Adipocyte (in vitro differentiated cells): ENCODE measurements around the gene ZNF692.
A peak's percentile ranks its signal among the peaks of the same experiment; 100 is the strongest.

Source experiments
- DNase-seq: peaks from one replicate; pipeline ENCODE4 v3.0.0-alpha.2; 2015; ENCODE audit warnings: low read depth
- H3K27me3 ChIP-seq: replicated peaks from 2 replicates; pipeline ENCODE4 v1.7.0; 2013; ENCODE audit warnings: mild to moderate bottlenecking, low read length, moderate library complexity; ENCODE audit not compliant: control insufficient read depth, insufficient read depth
- H3K36me3 ChIP-seq: 2 replicates; pipeline ENCODE4 v1.7.0; 2013; ENCODE audit warnings: low read length, mild to moderate bottlenecking, moderate library complexity; ENCODE audit not compliant: control insufficient read depth, insufficient read depth, severe bottlenecking
- H3K4me1 ChIP-seq: 2 replicates; pipeline ENCODE4 v1.7.0; 2013; ENCODE audit warnings: mild to moderate bottlenecking, low read length, moderate library complexity; ENCODE audit not compliant: control insufficient read depth, insufficient read depth
- H3K4me3 ChIP-seq: 2 replicates; pipeline ENCODE4 v1.7.0; 2013; ENCODE audit warnings: mild to moderate bottlenecking, low read length, moderate library complexity
- H3K9ac ChIP-seq: 2 replicates; pipeline ENCODE4 v1.7.0; 2013; ENCODE audit warnings: mild to moderate bottlenecking, low read length, moderate library complexity
- H3K9me3 ChIP-seq: 2 replicates; pipeline ENCODE4 v1.7.0; 2013; ENCODE audit warnings: mild to moderate bottlenecking, low read length, moderate library complexity; ENCODE audit not compliant: control insufficient read depth

ZNF692 gene

DNA sequence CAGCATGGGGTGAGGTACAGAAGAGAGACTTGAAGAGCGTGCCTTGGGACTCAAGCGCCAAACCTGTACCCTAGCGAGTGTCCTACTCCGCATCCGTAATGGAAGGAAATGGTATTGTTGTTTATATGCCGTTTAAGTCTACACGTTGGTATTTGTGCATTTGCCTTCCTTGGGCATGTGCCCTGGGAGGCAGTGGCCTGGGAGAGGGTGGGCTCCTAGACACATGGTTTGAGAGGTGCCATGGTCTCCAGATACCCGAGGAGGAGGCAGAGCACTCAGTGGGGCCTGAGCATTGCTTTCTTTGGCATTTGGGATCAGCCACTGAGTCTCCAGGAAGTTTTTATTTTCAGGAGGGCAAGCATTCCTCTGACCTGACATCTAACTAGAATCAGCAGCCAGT is 14.4 kb downstream of the ZNF692 start:
- Histone ChIP-seq H3K36me3 (peaks cover 44% of the 10 kb centered on the region), H3K27me3 (no peaks in the 10 kb centered on the region), H3K4me1 (peaks cover 44% of the 10 kb centered on the region), H3K9me3 (no peaks in the 10 kb centered on the region), H3K9ac (no peak overlapping the region), H3K4me3 (no peak overlapping the region)
- no peak for DNase-seq

DNA sequence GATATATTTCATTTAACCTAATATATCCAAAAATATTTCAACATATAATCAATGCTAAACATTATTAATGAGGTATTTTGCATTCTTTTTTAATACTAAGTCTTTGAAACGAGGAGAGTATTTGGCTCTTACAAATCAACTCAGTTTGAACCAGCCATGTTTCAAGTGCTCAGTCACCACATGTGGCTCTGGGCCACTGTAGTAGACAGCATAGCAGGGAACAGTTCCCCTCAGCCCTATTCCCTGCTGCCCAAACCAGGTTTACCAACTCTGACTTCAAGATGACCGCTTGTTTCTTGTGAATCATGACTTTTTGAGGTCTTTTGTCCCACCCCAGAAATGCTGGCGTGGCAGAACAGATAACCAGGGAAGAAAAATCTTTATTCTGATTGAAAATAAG is 15.2 kb downstream of the ZNF692 start:
- Histone ChIP-seq H3K4me1 (peaks cover 43% of the 10 kb centered on the region), H3K9ac (no peak overlapping the region), H3K36me3 (peaks cover 35% of the 10 kb centered on the region), H3K4me3 (no peak overlapping the region), H3K9me3 (no peaks in the 10 kb centered on the region), H3K27me3 (no peaks in the 10 kb centered on the region)
- no peak for DNase-seq

DNA sequence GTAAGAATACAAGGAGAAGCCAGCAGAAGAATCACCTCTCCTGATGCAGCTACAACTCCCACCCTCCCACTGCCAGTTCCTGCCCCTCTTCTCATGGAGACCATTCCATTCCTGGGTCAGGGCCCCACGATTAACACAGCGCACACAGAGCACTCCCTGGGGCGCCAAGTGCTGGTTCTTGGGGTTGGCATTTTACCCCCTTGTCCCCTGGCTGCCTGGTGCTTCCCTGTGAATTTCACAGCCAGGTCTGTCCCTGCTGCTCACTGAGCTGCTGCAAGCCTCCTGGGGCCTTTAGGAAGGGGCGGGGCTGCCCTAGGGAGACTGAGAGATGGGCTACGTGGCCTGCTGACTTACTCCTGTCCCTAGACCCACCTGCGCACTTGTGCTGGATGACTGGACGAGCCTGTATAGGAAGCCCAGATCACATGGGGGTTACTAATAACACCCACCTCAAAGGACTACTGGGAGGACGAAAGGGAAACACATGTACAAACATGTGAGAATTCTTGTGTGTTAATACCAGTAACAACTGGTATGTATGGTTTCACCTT is 16.0 kb downstream of the ZNF692 start:
- H3K4me1 ChIP-seq, result peaks cover 43% of the 10 kb centered on the region
- H3K9ac ChIP-seq, result peak overlapping the region; percentile 75
- no peaks in the 10 kb centered on the region for H3K27me3 ChIP-seq
- DNase-seq, result no peak
- H3K36me3 ChIP-seq, result peaks cover 27% of the 10 kb centered on the region
- H3K4me3 ChIP-seq, result no peak overlapping the region
- H3K9me3 ChIP-seq, result no peaks in the 10 kb centered on the region

DNA sequence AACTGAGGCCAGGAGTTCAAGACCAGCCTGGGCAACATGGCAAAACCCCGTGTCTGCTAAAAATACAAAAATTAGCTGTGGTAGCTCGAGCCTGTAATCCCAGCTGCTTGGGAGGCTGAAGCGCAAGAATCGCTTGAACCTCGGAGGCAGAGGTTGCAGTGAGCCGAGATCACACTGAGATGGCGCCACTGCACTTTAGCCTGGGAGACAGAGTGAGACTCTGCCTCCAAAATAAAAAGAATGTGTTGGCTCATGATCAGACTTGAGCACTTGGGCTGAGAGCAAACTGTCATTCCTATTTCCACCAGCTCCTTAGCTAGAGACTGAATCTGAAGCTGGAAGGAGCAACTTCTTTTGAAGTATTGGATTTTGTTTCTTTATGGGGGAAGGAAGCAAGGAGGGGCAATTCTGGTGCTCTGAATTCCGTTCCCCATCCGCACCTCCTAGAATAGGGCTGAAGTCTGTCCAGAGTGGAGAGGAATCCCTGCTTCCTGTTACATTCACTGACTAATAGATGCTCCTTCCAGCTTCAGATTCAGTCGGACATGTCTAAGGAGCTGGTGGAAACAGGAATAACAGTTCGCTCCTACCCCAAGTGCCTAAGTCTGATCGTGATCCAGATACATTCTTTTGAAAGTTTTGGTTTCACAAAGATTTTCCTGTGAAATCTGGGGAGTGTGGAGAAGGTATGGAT is 17.0 kb downstream of the ZNF692 start:
- peak; percentile 62 for DNase-seq
- peaks cover 49% of the 10 kb centered on the region for H3K4me1 ChIP-seq
- peaks cover 18% of the 10 kb centered on the region for H3K36me3 ChIP-seq

DNA sequence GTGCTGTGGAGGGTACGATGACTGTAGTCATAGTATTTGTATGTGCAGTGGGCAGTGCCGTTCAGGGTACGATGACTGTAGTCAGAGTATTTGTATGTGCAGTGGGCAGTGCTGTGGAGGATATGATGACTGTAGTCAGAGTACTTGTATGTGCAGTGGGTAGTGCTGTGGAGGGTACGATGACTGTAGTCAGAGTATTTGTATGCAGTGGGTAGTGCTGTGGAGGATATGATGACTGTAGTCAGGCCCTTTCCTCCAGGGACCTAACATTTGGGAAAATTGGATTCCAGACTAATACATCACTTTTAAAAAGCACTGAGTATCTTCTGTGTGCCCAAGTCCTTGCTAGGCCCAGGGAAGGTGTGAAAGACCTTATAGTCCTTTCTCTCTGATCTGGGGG is 17.9 kb downstream of the ZNF692 start:
- peaks cover 49% of the 10 kb centered on the region for H3K4me1 ChIP-seq
- H3K9me3 ChIP-seq, result no peaks in the 10 kb centered on the region
- no peak for DNase-seq
- no peak overlapping the region for H3K4me3 ChIP-seq
- no peaks in the 10 kb centered on the region for H3K27me3 ChIP-seq
- peaks cover 9% of the 10 kb centered on the region for H3K36me3 ChIP-seq
- H3K9ac ChIP-seq, result peak overlapping the region; percentile 75

More for the DNA sequence above, 17.0 kb downstream of the ZNF692 start:
- peak overlapping the region; percentile 75 for H3K9ac ChIP-seq
- H3K27me3 ChIP-seq, result no peaks in the 10 kb centered on the region
- H3K9me3 ChIP-seq, result no peaks in the 10 kb centered on the region
- peak overlapping the region; percentile 47 for H3K4me3 ChIP-seq

DNA sequence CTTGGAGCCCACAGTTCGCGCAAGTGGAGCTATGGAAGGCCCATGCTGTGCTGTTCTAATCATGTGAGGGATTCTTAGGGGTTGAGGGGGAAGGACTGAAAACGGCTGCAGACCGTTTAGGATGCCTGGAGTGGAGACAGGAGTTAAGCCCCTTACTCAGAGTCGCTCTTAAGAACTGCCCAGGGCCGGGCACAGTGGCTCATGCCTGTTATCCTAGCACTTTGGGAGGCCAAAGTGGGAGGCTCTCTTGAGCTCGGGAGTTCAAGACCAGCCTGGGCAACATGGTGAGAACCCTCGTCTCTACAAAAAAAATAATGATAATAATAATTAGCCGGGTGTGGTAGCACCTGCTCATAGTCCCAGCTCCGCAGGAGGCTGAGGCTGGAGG is 19.7 kb downstream of the ZNF692 start:
- DNase-seq, result no peak
- H3K9ac ChIP-seq, result peak overlapping the region; percentile 95
- H3K9me3 ChIP-seq, result no peaks in the 10 kb centered on the region
- H3K36me3 ChIP-seq, result no peaks in the 10 kb centered on the region
- peak overlapping the region; percentile 85 for H3K4me3 ChIP-seq
- peaks cover 49% of the 10 kb centered on the region for H3K4me1 ChIP-seq
- no peaks in the 10 kb centered on the region for H3K27me3 ChIP-seq

DNA sequence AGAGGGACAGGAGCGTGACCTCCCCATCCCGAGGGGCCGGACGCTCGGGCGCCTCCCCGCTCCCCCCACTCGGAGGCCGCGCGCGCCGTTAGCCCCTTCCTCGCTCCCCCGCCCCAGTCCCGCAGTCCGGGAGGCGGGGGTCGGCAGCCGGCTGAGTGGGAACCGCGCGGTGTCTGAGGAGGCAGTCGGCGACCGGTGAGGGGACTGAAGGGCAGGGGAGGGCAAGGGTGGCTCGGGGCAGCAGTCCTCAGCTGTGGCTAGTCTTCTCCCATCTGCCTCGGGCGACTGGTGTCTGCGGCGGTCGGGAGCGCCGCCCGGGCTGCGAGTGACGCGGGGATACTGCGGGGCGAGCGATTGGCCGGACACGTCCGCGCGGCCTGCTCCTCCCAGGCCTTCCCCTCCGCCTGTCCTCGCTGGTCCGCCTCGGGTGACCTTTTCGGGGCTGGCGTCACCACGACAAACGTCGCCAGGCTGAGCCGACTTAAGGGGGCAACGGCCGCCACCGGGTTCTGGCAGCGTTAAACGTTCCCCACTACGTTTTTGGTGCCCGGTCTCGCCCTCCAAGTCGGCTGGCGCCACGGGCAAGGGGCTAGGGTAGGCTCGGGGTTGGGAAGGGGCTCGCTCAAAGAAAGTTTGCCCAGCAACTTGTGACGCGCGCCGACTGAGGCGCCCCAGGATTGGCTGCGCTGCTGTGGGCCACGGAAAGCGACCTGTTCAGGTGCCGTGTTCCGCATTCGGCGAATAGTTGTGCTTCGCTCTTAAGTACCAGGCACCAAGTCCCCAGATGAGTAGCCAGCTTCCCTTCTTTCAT is 20.3 kb downstream of the ZNF692 start:
- H3K27me3 ChIP-seq, result no peaks in the 10 kb centered on the region
- H3K36me3 ChIP-seq, result no peaks in the 10 kb centered on the region
- H3K4me1 ChIP-seq, result peaks cover 46% of the 10 kb centered on the region
- H3K9ac ChIP-seq, result peak overlapping the region; percentile 95
- no peaks in the 10 kb centered on the region for H3K9me3 ChIP-seq
- peak; percentile 94 for DNase-seq
- peak overlapping the region; percentile 85 for H3K4me3 ChIP-seq

DNA sequence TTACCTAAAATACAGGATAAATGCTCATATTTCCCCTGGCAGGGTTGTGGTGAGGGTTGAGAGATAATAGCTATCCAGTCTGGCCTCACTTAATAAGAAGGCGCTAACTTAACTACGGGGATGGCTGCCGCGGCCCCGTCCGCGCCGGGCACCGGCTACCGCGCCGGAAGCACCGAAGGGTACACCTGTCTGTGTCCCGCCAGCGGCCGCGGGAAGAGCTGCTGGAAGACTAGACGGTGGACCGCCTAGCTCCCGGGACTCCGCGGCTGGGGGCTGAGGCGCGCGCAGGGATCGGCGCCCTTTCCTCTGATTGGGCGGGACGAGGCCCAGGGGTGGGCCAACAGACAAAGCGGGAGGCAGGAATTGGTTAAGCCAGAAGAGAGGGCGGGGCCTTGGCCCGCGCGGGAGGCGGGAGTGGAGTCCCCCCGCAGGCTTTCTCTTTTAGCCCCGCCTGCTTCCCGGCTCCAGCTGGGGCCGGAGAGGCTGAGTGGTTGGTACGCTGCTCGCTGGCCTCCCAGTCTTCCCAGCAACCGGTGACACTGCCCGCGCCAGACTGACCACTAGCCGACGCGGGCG is 21.0 kb downstream of the ZNF692 start, which contains the start of gene ZNF672:
ZNF672 (plus strand) TSS at position 444 of the 576 bp plus-strand sequence. CDS start 9,051 bp downstream, outside the sequence.
- Histone ChIP-seq H3K4me3 (peak within 1 kb of the TSS; percentile 85), H3K4me1 (peaks cover 42% of the 10 kb centered on the region), H3K27me3 (no peaks in the 10 kb centered on the region), H3K9me3 (no peaks in the 10 kb centered on the region), H3K9ac (peak within 1 kb of the TSS; percentile 95), H3K36me3 (no peaks in the 10 kb centered on the region)
- peak; percentile 100 for DNase-seq

DNA sequence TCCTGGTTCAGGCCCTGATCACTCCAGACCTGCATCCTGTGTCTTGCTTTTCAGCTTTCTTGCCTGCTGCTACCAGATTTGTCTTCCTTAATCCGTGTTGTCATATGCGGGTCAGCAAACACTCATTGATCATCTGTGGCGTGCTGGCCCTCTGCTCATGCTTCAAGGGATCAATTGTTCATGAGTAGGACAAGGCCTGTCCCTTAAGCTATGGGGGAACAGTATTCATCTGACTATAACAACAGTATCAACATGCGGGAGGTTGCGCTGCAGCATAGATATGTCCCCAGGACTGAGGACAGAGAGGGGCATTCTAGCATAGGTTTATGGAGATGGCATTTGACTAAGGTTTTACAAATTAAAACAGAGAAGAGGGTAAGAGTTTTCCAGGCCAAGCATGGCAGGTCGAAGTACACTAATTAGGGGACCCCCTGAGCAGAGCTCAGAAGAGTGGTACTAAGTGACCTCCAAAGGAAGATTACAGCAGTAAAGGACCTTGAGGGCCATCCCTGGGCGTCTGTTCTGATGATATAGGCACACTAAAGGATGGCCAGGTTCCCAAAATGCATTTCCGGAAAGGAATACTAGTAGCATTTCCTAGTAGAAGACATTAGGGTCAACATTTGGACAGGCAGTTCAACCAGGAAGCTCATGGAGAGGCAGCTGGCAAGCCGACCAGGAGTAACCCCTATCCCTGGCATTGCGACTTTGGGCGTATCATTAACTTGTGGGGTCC is 21.7 kb downstream of the ZNF692 start:
- Histone ChIP-seq H3K4me1 (peaks cover 35% of the 10 kb centered on the region), H3K9ac (peak overlapping the region; percentile 95), H3K36me3 (no peaks in the 10 kb centered on the region), H3K9me3 (no peaks in the 10 kb centered on the region), H3K4me3 (peak overlapping the region; percentile 85), H3K27me3 (no peaks in the 10 kb centered on the region)
- DNase-seq, result peak; percentile 10

DNA sequence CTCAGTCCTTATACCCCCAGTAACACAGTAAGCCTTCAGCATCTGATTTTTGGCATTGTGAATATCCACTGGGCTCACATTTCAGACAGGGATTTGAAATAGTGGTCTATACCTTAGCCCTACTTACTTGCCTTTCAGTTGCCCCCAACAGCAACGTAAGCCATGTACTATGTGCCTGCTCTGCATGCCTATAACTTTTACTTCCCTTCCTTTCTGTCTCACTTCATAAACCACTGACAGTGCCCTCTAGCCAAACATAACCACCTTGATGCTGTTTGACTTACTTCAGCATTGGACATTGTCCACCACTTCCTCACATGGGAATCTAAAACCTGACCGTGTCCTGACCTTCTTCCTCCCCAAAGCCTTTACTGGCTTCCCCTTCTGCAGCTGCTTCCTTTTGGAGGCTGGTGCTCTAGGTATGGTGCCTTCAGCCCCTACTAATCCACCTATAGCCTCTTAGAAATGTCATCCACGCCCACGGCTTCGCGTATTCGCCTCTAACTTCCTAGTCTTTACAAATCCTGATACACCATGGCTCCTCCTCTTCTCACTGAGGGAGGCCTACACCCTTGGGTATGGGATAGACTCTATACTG is 24.4 kb downstream of the ZNF692 start:
- Histone ChIP-seq H3K4me3 (no peak overlapping the region), H3K36me3 (no peaks in the 10 kb centered on the region), H3K9ac (no peak overlapping the region), H3K9me3 (no peaks in the 10 kb centered on the region), H3K27me3 (no peaks in the 10 kb centered on the region), H3K4me1 (peaks cover 11% of the 10 kb centered on the region)
- DNase-seq, result no peak
